HG03354 (cell line): ENCODE measurements around the gene CLEC4G.
"Not testable (repeated sequence)": the region's sequence is repeated elsewhere in the genome, so short reads cannot be mapped to it uniquely, and the experiment has no call there.

Source experiments
- ATAC-seq: cut with Tn5 transposase; IDR thresholded peaks from one replicate; pipeline ENCODE4 v1.9.1; 2021; ENCODE audit warnings: mild to moderate bottlenecking; ENCODE audit not compliant: unreplicated experiment, poor library complexity, severe bottlenecking

The CLEC4G gene

DNA sequence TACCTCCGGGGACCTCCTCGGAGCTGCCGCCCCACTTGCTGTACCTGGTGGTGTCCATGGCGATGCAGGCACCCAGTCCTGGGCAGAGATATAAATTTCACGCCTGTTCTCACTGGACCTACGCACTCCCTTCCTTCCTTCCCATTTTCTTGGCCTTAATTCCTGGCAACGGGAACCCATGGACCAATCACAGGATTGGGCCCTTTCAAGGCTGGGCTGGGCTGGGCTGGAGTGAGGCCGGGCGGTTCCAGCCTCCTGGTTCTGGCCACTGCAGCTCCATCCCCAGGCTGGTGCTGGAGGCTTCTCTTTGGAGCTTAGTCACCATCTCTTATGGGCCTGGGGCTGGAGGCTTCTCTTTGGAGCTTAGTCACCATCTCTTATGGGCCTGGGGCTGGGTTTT lies at the start of gene CLEC4G:
TSS of gene CLEC4G (minus strand) at position 66 of the 400 bp plus-strand sequence. CDS start at position 58, 8 bp downstream.
- ATAC-seq = no peak

GRCh38 chr19:7781157-7781556 lies 49.2 kb upstream of the CLEC4G start:
- ATAC-seq = no peak

- no peak for ATAC-seq
Observed at GRCh38 chr19:7779631-7780486, 47.9 kb upstream of the CLEC4G start.

- no peak for ATAC-seq
Observed at GRCh38 chr19:7778081-7778480, 46.2 kb upstream of the CLEC4G start.

DNA sequence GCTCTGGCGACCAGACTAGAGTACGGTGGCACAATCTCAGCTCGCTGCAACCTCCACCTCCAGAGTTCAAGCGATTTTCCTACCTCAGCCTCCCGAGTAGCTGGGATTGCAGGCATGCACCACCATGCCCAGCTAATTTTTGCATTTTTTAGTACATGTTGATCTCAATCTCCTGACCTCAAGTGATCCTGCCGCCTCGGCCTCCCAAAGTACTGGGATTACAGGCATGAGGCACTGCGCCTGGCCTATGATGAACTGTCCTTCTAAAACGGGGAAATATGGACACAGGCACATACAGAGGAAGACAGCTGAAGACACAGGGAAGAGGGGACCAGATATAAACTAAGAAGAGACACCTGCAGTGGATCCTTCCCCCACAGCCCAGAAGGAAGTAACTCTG lies 43.9 kb upstream of the CLEC4G start:
- no peak for ATAC-seq

DNA sequence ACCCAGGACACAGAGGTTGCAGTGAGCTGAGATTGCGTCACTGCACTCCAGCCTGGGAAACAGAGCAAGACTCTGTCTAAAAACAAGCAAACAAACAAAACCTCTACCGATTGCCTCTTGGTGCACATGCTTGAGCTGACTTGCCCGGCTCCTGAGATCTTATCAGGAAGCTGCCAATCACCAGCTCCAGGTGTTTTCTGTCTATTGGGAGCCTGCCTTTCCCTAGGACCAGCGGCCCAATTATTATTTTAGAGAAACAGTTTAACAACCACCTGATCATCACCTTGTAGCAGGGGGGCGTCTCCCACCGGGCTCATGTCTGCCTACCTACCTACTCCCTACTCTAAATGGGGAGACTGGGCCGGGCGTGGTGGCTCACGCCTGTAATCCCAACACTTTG lies 41.9 kb upstream of the CLEC4G start:
- no peak for ATAC-seq

GRCh38 chr19:7772752-7773291 lies 40.9 kb upstream of the CLEC4G start:
- ATAC-seq = no peak

- ATAC-seq = no peak
Observed at GRCh38 chr19:7771072-7771471, 39.2 kb upstream of the CLEC4G start.

- ATAC-seq = no peak
Observed at GRCh38 chr19:7769171-7769570, 37.3 kb upstream of the CLEC4G start.

GRCh38 chr19:7767487-7767886 lies 35.6 kb upstream of the CLEC4G start:
- ATAC-seq = no peak

DNA sequence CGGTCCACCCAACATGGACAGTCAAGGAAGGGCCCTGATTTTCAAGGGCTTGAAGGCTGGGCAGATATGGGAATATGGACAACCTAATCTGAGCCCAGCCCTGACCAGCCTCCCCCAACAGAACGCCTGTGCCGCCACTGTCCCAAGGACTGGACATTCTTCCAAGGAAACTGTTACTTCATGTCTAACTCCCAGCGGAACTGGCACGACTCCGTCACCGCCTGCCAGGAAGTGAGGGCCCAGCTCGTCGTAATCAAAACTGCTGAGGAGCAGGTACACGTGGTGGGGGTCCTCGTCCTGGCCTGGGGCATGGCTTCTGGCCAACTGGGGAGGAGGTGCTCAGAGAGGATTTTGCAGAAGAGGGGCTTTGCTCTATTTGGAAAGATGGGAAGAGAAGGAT lies 34.6 kb upstream of the CLEC4G start:
- ATAC-seq = no peak

DNA sequence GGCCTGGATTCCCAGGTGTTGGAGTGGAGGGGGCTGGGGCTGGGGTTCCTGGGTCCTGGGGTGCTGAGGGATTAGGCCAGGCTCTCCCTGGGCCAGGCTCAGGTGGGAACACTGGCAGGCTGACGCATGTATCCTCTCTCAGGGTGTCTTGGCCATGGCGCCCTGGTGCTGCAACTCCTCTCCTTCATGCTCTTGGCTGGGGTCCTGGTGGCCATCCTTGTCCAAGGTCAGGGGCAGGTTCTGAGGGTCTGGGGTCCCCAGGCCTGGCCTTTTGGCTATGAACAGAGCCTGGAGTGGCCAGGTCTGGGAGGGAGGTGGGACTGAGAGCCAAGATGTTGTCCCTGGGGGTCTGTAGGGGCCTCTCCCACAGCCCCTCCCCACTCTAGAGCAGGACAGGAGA lies 33.1 kb upstream of the CLEC4G start:
- not testable (repeated sequence) for ATAC-seq

GRCh38 chr19:7764157-7764556 lies 32.2 kb upstream of the CLEC4G start:
- not testable (repeated sequence) for ATAC-seq

DNA sequence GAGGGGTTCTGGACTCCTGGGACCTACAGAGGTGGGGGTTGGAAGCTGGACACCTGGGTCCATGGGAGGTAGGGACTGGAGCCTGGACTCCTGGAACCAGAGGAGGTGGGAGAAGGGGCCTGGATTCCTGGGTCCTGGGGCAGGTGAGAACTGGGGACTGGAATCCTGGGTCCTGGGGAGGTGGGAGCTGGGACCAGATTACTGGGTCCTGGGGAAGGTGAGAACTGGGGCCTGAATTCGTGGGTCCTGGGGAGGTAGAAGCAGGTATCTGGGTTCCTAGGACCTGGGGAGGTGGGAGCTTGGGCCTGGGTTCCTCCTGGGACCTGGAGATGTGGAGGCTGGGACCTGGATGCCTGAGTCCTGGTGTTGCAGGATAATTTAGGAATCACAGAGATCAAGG lies 31.8 kb upstream of the CLEC4G start:
- ATAC-seq = no peak

DNA sequence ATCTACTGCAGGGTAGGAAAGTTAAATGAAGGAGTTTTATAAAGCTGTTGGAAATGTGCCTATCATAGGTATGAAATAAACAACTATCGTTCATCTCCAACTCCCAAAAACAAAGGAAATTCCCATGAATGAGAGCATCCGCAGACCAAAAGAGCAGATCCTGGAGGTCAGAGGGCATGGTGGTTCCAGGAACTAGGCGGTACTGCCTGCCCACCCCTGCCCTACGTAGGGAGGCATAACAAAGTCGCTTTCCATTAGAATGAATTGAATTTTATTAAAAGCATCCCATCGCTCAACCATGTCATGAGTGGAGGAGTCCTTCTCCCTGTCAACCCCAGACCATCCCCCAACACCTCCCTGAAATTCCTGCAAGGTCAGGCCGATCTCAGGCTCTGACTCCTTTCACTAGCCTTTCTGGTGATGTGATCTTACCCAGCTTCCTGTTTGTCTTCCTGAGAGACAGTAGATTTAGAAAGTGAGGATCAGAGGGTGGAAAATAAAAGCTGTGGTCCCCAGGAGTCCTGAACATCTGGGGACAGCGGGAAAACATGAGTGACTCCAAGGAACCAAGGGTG lies 30.9 kb upstream of the CLEC4G start, which contains the start of gene CLEC4M:
TSS of gene CLEC4M (plus strand) at position 525 of the 575 bp plus-strand sequence. CDS start at position 549, 24 bp downstream.
- no peak for ATAC-seq

DNA sequence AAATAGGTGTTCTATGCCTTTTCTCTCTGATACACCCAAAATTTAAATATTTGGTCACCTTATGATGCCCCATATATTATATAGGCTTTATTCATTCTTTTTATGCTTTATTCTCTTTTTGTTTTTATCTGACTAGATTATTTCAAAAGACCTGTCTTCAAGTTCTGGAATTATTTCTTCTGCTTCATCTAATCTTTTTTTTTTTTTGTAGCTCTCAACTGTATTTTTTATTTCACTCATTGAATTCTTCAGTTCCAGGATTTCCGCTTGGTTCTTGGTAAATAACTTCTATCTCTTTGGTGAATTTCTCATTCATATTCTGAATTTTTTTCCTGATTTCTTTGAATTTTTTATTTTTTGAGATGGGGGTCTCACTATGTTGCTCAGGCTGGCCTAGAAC lies 27.2 kb upstream of the CLEC4G start:
- ATAC-seq = no peak

- ATAC-seq = no peak
Observed at GRCh38 chr19:7757358-7757757, 25.4 kb upstream of the CLEC4G start.

DNA sequence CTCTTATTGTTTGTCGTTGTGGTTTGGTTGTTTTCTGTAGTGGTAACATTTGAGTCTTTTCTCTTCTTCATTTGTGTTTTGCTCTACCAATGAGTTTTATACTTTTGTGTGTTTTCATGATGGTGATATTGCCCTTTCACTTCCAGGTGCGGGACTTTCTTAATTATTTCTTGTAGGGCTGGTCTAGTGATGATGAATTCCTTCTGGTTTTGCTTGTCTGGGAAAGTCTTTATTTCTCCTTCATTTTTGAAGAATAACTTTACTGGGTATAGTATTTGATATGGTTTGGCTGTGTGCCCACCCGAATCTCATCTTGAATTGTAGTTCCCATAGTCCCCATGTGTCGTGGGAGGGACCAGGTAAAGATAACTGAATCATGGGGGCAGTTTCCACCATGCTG lies 24.3 kb upstream of the CLEC4G start:
- no peak for ATAC-seq

DNA sequence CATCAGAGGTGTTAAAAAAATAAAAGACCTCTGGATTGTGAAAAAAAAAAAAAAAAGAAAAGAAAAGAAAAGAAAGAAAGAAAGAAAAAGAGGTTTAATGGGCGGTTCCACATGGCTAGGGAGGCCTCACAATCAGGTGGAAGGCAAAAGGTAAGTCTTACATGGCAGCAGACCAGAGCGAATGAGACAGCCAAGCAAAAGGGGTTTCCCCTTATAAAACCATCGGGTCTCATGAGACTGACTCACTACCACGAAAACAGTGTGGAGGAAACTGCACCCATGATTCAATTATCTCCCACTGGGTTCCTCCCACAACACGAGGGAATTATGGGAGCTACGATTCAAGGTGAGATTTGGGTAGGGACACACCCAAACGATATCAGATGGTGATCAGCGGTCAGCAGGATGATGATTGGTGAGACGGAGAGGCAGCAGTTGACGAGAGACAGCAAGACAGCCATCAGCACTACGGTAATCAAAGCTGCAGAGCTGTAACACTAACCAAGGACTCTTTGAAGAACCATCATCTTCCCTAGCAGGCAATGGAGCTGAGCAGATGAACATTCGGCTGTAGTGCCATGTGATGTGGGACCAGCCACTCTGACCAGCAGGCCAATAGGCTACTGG lies 19.4 kb upstream of the CLEC4G start:
- peak; percentile 53 for ATAC-seq

DNA sequence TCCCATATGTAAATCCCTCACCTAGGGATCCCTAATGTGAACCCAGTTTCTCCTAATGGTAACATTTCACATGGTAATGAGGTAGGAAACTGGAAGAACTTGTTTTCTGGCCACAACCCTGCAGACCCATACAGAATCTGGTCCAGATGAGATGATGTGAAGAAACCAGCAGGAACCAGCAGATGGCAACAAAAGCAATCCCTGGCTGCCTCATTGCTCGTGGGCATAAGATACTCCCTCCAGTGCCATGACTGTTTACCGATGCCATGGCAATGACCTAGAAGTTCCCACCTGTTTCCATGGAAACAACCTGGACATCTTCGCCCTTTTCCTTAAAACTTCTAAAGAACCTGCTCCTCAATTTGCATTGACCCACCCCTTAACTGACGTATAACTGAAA lies 16.8 kb upstream of the CLEC4G start:
- no peak for ATAC-seq

DNA sequence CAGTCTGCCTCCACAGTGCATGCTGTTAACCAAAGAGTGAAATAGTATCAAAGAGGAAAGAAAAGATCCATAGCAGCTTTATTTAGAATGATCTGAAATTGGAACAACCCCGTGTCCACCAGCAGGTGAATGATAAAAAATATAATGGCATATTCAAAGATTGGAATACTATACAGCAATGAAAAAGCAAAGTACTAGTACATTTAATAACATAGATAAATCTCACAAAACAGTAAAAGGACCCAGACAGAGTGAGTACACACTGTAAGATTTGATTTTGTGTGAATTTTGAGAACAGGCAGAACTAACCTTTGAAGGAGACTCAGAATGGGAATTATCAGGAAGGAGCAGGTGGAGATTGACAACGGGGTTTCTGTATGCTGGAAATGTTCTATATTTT lies 16.3 kb upstream of the CLEC4G start:
- ATAC-seq = no peak
